Measurements from ENCODE around the gene TESK1. TPM values are rescaled to one million over a fixed set of nuclear protein-coding genes. Genes with fewer than 3 reads are reported as not detected.
"Not testable (repeated sequence)": the region's sequence is repeated elsewhere in the genome, so short reads cannot be mapped to it uniquely, and the experiment has no call there.

The TESK1 gene
- polyA plus RNA-seq, 1 donor from 2014 or later = 10.3 TPM

- not testable (repeated sequence) for H3K9me3 Mint-ChIP-seq, H3K36me3 Mint-ChIP-seq, H3K27me3 Mint-ChIP-seq
- Mint-ChIP-seq H3K27ac (peak overlapping the region in 2 of 3 donors; percentile 32 to 59), H3K4me3 (peak overlapping the region in 2 of 4 donors; percentile 60 to 66), H3K4me1 (peaks cover 45 to 72% (median 59%) of the 10 kb centered on the region in 3 donors)
Measured at GRCh38 chr9:35639225-35639624, 34.2 kb downstream of the TESK1 start.

- H3K27ac Mint-ChIP-seq = peak overlapping the region in 2 of 3 donors; percentile 32 to 59
- no peaks in the 10 kb centered on the region for H3K9me3 Mint-ChIP-seq
- no peaks in the 10 kb centered on the region for H3K27me3 Mint-ChIP-seq
- peaks cover 10% of the 10 kb centered on the region for H3K36me3 Mint-ChIP-seq
- peaks cover 44 to 73% (median 59%) of the 10 kb centered on the region in 3 donors for H3K4me1 Mint-ChIP-seq
- peak overlapping the region in 3 of 4 donors; percentile 14 to 66 (median 60) for H3K4me3 Mint-ChIP-seq
Measured at GRCh38 chr9:35639631-35640030, 34.6 kb downstream of the TESK1 start.

- peak overlapping the region in 1 of 3 donors; percentile 82 for H3K27ac Mint-ChIP-seq
- H3K36me3 Mint-ChIP-seq = peaks cover 10% of the 10 kb centered on the region
- not testable (repeated sequence) for H3K27me3 Mint-ChIP-seq, H3K9me3 Mint-ChIP-seq
- peak overlapping the region in 1 of 4 donors; percentile 48 for H3K4me3 Mint-ChIP-seq
- H3K4me1 Mint-ChIP-seq = peaks cover 37 to 66% (median 51%) of the 10 kb centered on the region in 3 donors
Measured at GRCh38 chr9:35640431-35640830, 35.4 kb downstream of the TESK1 start.

- Mint-ChIP-seq H3K27ac (peak overlapping the region; percentile 24 to 67 (median 34)), H3K4me3 (peak overlapping the region; percentile 10 to 49 (median 44)), H3K4me1 (peaks cover 29 to 61% (median 43%) of the 10 kb centered on the region in 3 donors), H3K36me3 (peaks cover 10% of the 10 kb centered on the region)
- H3K9me3 Mint-ChIP-seq, H3K27me3 Mint-ChIP-seq: not testable (repeated sequence)
Measured at GRCh38 chr9:35641478-35641877, 36.4 kb downstream of the TESK1 start.

- no peak overlapping the region for H3K4me3 Mint-ChIP-seq
- H3K27me3 Mint-ChIP-seq = no peaks in the 10 kb centered on the region
- H3K36me3 Mint-ChIP-seq = peaks cover 10% of the 10 kb centered on the region
- H3K4me1 Mint-ChIP-seq = peaks cover 27 to 57% (median 36%) of the 10 kb centered on the region in 3 donors
- H3K27ac Mint-ChIP-seq = peak overlapping the region in 1 of 3 donors; percentile 13
- H3K9me3 Mint-ChIP-seq = no peaks in the 10 kb centered on the region
Measured at GRCh38 chr9:35643046-35643445, 38.0 kb downstream of the TESK1 start.

GRCh38 chr9:35645736-35646135 is 40.7 kb downstream of the TESK1 start:
- Mint-ChIP-seq H3K4me1 (peaks cover 32 to 52% (median 33%) of the 10 kb centered on the region in 3 donors), H3K36me3 (peaks cover 13% of the 10 kb centered on the region), H3K4me3 (peak overlapping the region; percentile 96 to 99 (median 98)), H3K27ac (peak overlapping the region; percentile 89 to 99 (median 99))
- H3K27me3 Mint-ChIP-seq, H3K9me3 Mint-ChIP-seq: not testable (repeated sequence)

GRCh38 chr9:35646153-35646532 is 41.1 kb downstream of the TESK1 start:
- Mint-ChIP-seq H3K27me3 (no peaks in the 10 kb centered on the region), H3K4me1 (peaks cover 32 to 52% (median 34%) of the 10 kb centered on the region in 3 donors), H3K36me3 (peaks cover 13% of the 10 kb centered on the region), H3K27ac (peak overlapping the region; percentile 89 to 99 (median 99)), H3K9me3 (no peaks in the 10 kb centered on the region), H3K4me3 (peak overlapping the region; percentile 96 to 99 (median 98))

GRCh38 chr9:35646533-35647265 is 41.6 kb downstream of the TESK1 start:
- Mint-ChIP-seq H3K9me3 (no peaks in the 10 kb centered on the region), H3K4me3 (peak overlapping the region; percentile 96 to 99 (median 98)), H3K36me3 (peaks cover 13% of the 10 kb centered on the region), H3K4me1 (peaks cover 31 to 51% (median 33%) of the 10 kb centered on the region in 3 donors), H3K27me3 (no peaks in the 10 kb centered on the region), H3K27ac (peak overlapping the region; percentile 89 to 99 (median 99))

GRCh38 chr9:35649431-35650340 is 44.6 kb downstream of the TESK1 start:
- Mint-ChIP-seq H3K36me3 (peaks cover 2% of the 10 kb centered on the region), H3K4me3 (peak overlapping the region; percentile 93 to 98 (median 96)), H3K27ac (peak overlapping the region; percentile 89 to 99 (median 93)), H3K9me3 (no peaks in the 10 kb centered on the region), H3K4me1 (peaks cover 33 to 35% (median 33%) of the 10 kb centered on the region in 3 donors), H3K27me3 (no peaks in the 10 kb centered on the region)

GRCh38 chr9:35650341-35651158 is 45.5 kb downstream of the TESK1 start, which contains the start of gene SIT1:
Gene SIT1 (minus strand): TSS chr9:35650931. CDS start chr9:35650853, 78 bp downstream.
- H3K9me3 Mint-ChIP-seq = no peaks in the 10 kb centered on the region
- peaks cover 32 to 37% (median 36%) of the 10 kb centered on the region in 3 donors for H3K4me1 Mint-ChIP-seq
- peak within 1 kb of the TSS; percentile 93 to 98 (median 96) for H3K4me3 Mint-ChIP-seq
- H3K27me3 Mint-ChIP-seq = no peaks in the 10 kb centered on the region
- H3K27ac Mint-ChIP-seq = peak within 1 kb of the TSS; percentile 89 to 99 (median 93)
- peaks cover 2% of the 10 kb centered on the region for H3K36me3 Mint-ChIP-seq

GRCh38 chr9:35651956-35652828 is 47.1 kb downstream of the TESK1 start:
- Mint-ChIP-seq H3K36me3 (peaks cover 2% of the 10 kb centered on the region), H3K4me1 (peaks cover 38 to 50% (median 42%) of the 10 kb centered on the region in 3 donors), H3K9me3 (peaks cover 0 to 2% (median 0%) of the 10 kb centered on the region in 3 donors), H3K27ac (peak overlapping the region in 1 of 3 donors; percentile 47), H3K4me3 (peak overlapping the region in 3 of 4 donors; percentile 63 to 96 (median 93)), H3K27me3 (no peaks in the 10 kb centered on the region)

GRCh38 chr9:35652829-35653209 is 47.8 kb downstream of the TESK1 start:
- Mint-ChIP-seq H3K36me3 (peaks cover 2% of the 10 kb centered on the region), H3K4me1 (peaks cover 40 to 50% (median 42%) of the 10 kb centered on the region in 3 donors), H3K27ac (no peak overlapping the region), H3K27me3 (peaks cover under 1% of the 10 kb centered on the region), H3K4me3 (no peak overlapping the region), H3K9me3 (peaks cover 0 to 3% (median 0%) of the 10 kb centered on the region in 3 donors)

- peak overlapping the region in 2 of 3 donors; percentile 63 to 99 for H3K27ac Mint-ChIP-seq
- H3K36me3 Mint-ChIP-seq = no peaks in the 10 kb centered on the region
- peaks cover 35 to 44% (median 39%) of the 10 kb centered on the region in 3 donors for H3K4me1 Mint-ChIP-seq
- H3K27me3 Mint-ChIP-seq = peaks cover 2% of the 10 kb centered on the region
- H3K4me3 Mint-ChIP-seq = no peak overlapping the region
- H3K9me3 Mint-ChIP-seq = peaks cover 0 to 5% (median 0%) of the 10 kb centered on the region in 3 donors
Measured at GRCh38 chr9:35653611-35654010, 48.5 kb downstream of the TESK1 start.

Measured in IgD-negative memory B cell (primary cell).